HepG2 (cell line): ENCODE data around the gene ZNF19. TPM values are rescaled to one million over a fixed set of nuclear protein-coding genes. Genes with fewer than 3 reads are reported as not detected.

Experiments used
- AFF4 ChIP-seq: sonication (generic); formaldehyde crosslinking; IDR thresholded peaks from 2 replicates; pipeline ENCODE4 v1.4.0; 2020; ENCODE audit warnings: missing genetic modification reagents
- DMTF1 ChIP-seq: sonication (generic); formaldehyde crosslinking; IDR thresholded peaks from 2 replicates; pipeline ENCODE4 v1.4.0; 2020; ENCODE audit warnings: mild to moderate bottlenecking, missing genetic modification reagents
- ERF ChIP-seq: IDR thresholded peaks from 2 replicates; pipeline ENCODE4 v1.6.1; 2018; ENCODE audit warnings: missing biosample characterization, missing genetic modification reagents
- ETV5 ChIP-seq: IDR thresholded peaks from 2 replicates; pipeline ENCODE4 v1.6.1; 2018; ENCODE audit warnings: missing biosample characterization, missing genetic modification reagents, inconsistent platforms, borderline replicate concordance
- NFKB2 ChIP-seq: sonication (generic); formaldehyde crosslinking; IDR thresholded peaks from 2 replicates; pipeline ENCODE4 v1.4.0; 2020; ENCODE audit warnings: missing genetic modification reagents, borderline replicate concordance
- TEAD3 ChIP-seq: optimal IDR thresholded peaks from 2 replicates; pipeline ENCODE3; 2016; ENCODE audit warnings: borderline replicate concordance
- ZHX2 ChIP-seq, 2 experiments: sonication (generic) in 1 of 2; formaldehyde crosslinking in 1 of 2; IDR thresholded peaks; 2 replicates each; pipeline versions ENCODE4 v1.6.1 to v1.9.0; 2014 to 2022; ENCODE audit warnings: antibody characterized with exemption in 1 of 2, borderline replicate concordance in 1 of 2, inconsistent platforms in 1 of 2, low read depth in 1 of 2, missing genetic modification reagents in 1 of 2
- ZNF124 ChIP-seq: sonication (generic); formaldehyde crosslinking; IDR thresholded peaks from 2 replicates; pipeline ENCODE4 v1.4.0; 2020; ENCODE audit warnings: missing genetic modification reagents
- ZNF510 ChIP-seq: sonication (generic); formaldehyde crosslinking; IDR thresholded peaks from 2 replicates; pipeline ENCODE4 v1.4.0; 2020; ENCODE audit warnings: low read depth, mild to moderate bottlenecking, missing genetic modification reagents
- polyA plus RNA-seq, 8 experiments: library from polyadenylated mRNA; depleted of rRNA in 3 of 8; stranded (reverse) in 7 of 8; unstranded in 1 of 8; fragments of >200 nt; fragmentation: Illumina TruSeq in 4 of 8; extraction: Trizol in 4 of 8; gene quantifications; 2 replicates each; pipeline versions ENCODE4 v1.2.1 to v1.2.3, GENCODE V29; 2011 to 2016; ENCODE audit warnings: low read depth in 4 of 8, missing spikeins in 1 of 8, mixed read lengths in 1 of 8; ENCODE audit not compliant: insufficient read depth in 1 of 8
- total RNA-seq, 5 experiments: library from RNA; depleted of rRNA; stranded (reverse); fragments of >200 nt; fragmentation: Illumina TruSeq; extraction: Trizol; gene quantifications; 2 replicates each; pipeline ENCODE4 v1.2.3, GENCODE V29; 2016; ENCODE audit warnings: low read depth in 1 of 5

Gene ZNF19
- total and polyA plus RNA-seq, 2 of the 13 experiments (the other 11 are each of a cell fraction or from before 2014, with no cell fraction given): 3.2 to 5.8 TPM

GRCh38 chr16:71441348-71442050, 47.6 kb downstream of the ZNF19 start (continued):
- peak; percentile 63; the same call in 1 of the 2 replicates for TF ChIP-seq ZHX2 (IDR thresholded peaks at IDR 0.05; ENCODE audit: low read depth)
- no peak for TF ChIP-seq ZHX2 (CRISPR knock-in tag; IDR thresholded peaks at IDR 0.05; ENCODE audit: borderline replicate concordance)
- TF ChIP-seq TEAD3 (CRISPR knock-in tag): peak; percentile 35
- peak; percentile 51; the same call in 1 of the 2 replicates for TF ChIP-seq ETV5
- TF ChIP-seq NFKB2 (CRISPR knock-in tag): no peak
- no peak for TF ChIP-seq AFF4 (CRISPR knock-in tag)
- TF ChIP-seq ERF (CRISPR knock-in tag): 0 out of 2 replicates have a peak, but pooled peaks have one; percentile 23
- no peak for TF ChIP-seq DMTF1 (CRISPR knock-in tag)
- no peak for TF ChIP-seq ZNF510 (CRISPR knock-in tag)
- no peak for TF ChIP-seq ZNF124
